HUES64 (cell line): Measurements from ENCODE around the gene SIK2.
"Not testable (repeated sequence)": the region's sequence is repeated elsewhere in the genome, so short reads cannot be mapped to it uniquely, and the experiment has no call there.

ENCODE experiments used
- H3K27ac ChIP-seq: 2 replicates; pipeline ENCODE4 v1.7.0; 2013; ENCODE audit warnings: low read depth, low read length, inconsistent platforms
- H3K27me3 ChIP-seq: 2 replicates; pipeline ENCODE4 v1.6.1; 2013; ENCODE audit warnings: mild to moderate bottlenecking, low read length; ENCODE audit not compliant: insufficient read depth
- H3K36me3 ChIP-seq: 2 replicates; pipeline ENCODE4 v1.6.1; 2013; ENCODE audit warnings: mild to moderate bottlenecking, low read length; ENCODE audit not compliant: insufficient read depth
- H3K4me1 ChIP-seq: 2 replicates; pipeline ENCODE4 v1.6.1; 2013; ENCODE audit warnings: mild to moderate bottlenecking, low read length, moderate library complexity; ENCODE audit not compliant: insufficient read depth
- H3K4me3 ChIP-seq: 2 replicates; pipeline ENCODE4 v1.5.1; 2013; ENCODE audit warnings: mild to moderate bottlenecking, low read length, moderate library complexity
- H3K9ac ChIP-seq: 2 replicates; pipeline ENCODE4 v1.6.1; 2013; ENCODE audit warnings: mild to moderate bottlenecking, low read depth, low read length
- H3K9me3 ChIP-seq: 2 replicates; pipeline ENCODE4 v1.6.1; 2013; ENCODE audit warnings: low read depth, low read length; ENCODE audit not compliant: insufficient read depth
- whole genome bisulfite sequencing: fragments of 150-250, 120-280 bp; methylation state at CpG from one replicate; pipeline ENCODE4 v1.1.7; 2013; ENCODE audit warnings: missing lambda C conversion rate; 5-methylcytosine and 5-hydroxymethylcytosine counted together

The SIK2 gene

GRCh38 chr11:111639226-111639925 lies 37.1 kb downstream of the SIK2 start:
- WGBS, result 100% methylated on average over 1 of the region's 1 CpG

GRCh38 chr11:111641339-111642015 lies 39.2 kb downstream of the SIK2 start:
- WGBS, result 100% methylated on average over 2 of the region's 2 CpGs
- H3K36me3 ChIP-seq, result no peaks in the 10 kb centered on the region
- H3K9ac ChIP-seq, result no peak overlapping the region

More at GRCh38 chr11:111639226-111639925, 37.1 kb downstream of the SIK2 start:
- H3K27ac ChIP-seq, result no peak overlapping the region
- H3K36me3 ChIP-seq, result no peaks in the 10 kb centered on the region
- H3K27me3 ChIP-seq, result no peaks in the 10 kb centered on the region
- no peaks in the 10 kb centered on the region for H3K9me3 ChIP-seq
- H3K9ac ChIP-seq, result no peak overlapping the region
- no peak overlapping the region for H3K4me3 ChIP-seq
- peaks cover 49% of the 10 kb centered on the region for H3K4me1 ChIP-seq

DNA sequence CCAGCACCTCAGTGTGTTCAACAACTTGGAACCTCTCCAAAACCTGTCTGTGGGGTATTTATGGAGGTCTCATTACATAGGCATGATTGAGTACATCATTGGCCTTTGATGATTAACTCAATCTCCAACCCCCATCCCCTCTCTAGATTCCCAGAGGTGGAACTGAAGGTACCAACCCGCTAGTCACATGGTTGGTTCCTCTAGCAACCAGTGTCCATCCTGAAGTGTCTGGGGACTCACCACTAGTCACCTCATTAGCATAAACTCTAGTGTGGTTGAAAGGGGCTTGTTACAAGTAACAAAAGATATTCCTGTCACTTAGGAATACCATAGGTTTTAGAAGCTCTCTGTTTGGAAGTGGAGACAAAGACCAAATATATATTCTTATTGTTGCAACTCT lies 40.3 kb downstream of the SIK2 start:
- 100% methylated on average over 1 of the region's 1 CpG for WGBS
- Histone ChIP-seq H3K4me1 (peaks cover 25% of the 10 kb centered on the region), H3K27me3 (no peaks in the 10 kb centered on the region), H3K27ac (no peak overlapping the region), H3K36me3 (no peaks in the 10 kb centered on the region), H3K9me3 (no peaks in the 10 kb centered on the region), H3K4me3 (no peak overlapping the region), H3K9ac (no peak overlapping the region)

More at GRCh38 chr11:111641339-111642015, 39.2 kb downstream of the SIK2 start:
- Histone ChIP-seq H3K27ac (no peak overlapping the region), H3K27me3 (no peaks in the 10 kb centered on the region), H3K9me3 (no peaks in the 10 kb centered on the region), H3K4me3 (no peak overlapping the region), H3K4me1 (peaks cover 30% of the 10 kb centered on the region)

- H3K36me3 ChIP-seq, result no peaks in the 10 kb centered on the region
- 95% methylated on average over 1 of the region's 1 CpG for WGBS
- H3K27ac ChIP-seq, result no peak overlapping the region
These were observed 42.7 kb downstream of the SIK2 start for GRCh38 chr11:111644922-111645321.

GRCh38 chr11:111645657-111646316 lies 43.5 kb downstream of the SIK2 start:
- Histone ChIP-seq H3K27ac (no peak overlapping the region), H3K9ac (no peak overlapping the region), H3K27me3 (no peaks in the 10 kb centered on the region), H3K4me3 (no peak overlapping the region), H3K4me1 (no peaks in the 10 kb centered on the region; the same call in 1 of the 2 replicates), H3K36me3 (no peaks in the 10 kb centered on the region), H3K9me3 (no peaks in the 10 kb centered on the region)
- 94% methylated on average over 8 of the region's 9 CpGs for WGBS

More at GRCh38 chr11:111644922-111645321, 42.7 kb downstream of the SIK2 start:
- H3K4me1 ChIP-seq, result peaks cover 5% of the 10 kb centered on the region
- no peaks in the 10 kb centered on the region for H3K27me3 ChIP-seq
- H3K9me3 ChIP-seq, result no peaks in the 10 kb centered on the region
- no peak overlapping the region for H3K4me3 ChIP-seq
- no peak overlapping the region for H3K9ac ChIP-seq

DNA sequence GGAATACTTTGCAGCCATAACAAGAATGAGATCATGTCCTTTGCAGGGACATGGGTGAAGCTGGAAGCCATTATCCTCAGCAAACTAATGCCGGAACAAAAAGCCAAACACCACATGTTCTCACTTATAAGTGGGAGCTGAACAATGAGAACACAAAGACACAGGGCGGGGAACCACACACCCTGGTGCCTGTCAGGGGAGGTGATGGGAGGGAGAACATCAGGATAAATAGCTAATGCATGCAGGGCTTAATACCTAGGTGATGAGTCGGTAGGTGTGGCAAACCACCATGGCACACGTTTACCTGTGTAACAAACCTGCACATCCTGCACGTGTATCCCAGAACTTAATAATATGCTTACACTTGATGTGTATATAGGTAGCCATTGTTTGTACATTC lies 49.1 kb downstream of the SIK2 start:
- not testable (repeated sequence) for H3K4me1 ChIP-seq, H3K36me3 ChIP-seq, H3K9ac ChIP-seq, H3K27me3 ChIP-seq, H3K27ac ChIP-seq, H3K4me3 ChIP-seq, H3K9me3 ChIP-seq
- 89% methylated on average over 3 of the region's 5 CpGs for WGBS

DNA sequence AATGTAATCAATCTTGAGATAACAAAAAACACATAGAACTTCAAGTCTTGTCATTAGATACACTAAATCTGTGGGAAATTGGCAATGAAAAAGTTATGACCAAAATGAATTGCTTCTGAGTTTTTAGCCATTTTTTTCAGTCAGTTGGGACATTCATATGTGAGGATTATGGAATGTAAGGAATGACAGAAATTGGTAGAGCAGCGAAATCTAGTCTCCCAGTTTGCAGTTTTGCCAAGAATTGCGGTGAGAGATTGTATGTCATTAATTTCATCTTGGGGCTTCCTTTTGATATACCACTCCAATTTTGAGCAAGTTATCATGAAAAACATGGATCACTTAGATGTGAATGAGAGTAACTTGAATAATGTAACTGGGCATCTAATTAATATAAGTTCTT lies 49.9 kb downstream of the SIK2 start:
- WGBS, result 92% methylated on average over 2 of the region's 2 CpGs
- Histone ChIP-seq H3K36me3 (no peaks in the 10 kb centered on the region), H3K27me3 (no peaks in the 10 kb centered on the region), H3K27ac (no peak overlapping the region), H3K4me3 (no peak overlapping the region), H3K9me3 (no peaks in the 10 kb centered on the region), H3K9ac (no peak overlapping the region), H3K4me1 (no peaks in the 10 kb centered on the region; the same call in 1 of the 2 replicates)

DNA sequence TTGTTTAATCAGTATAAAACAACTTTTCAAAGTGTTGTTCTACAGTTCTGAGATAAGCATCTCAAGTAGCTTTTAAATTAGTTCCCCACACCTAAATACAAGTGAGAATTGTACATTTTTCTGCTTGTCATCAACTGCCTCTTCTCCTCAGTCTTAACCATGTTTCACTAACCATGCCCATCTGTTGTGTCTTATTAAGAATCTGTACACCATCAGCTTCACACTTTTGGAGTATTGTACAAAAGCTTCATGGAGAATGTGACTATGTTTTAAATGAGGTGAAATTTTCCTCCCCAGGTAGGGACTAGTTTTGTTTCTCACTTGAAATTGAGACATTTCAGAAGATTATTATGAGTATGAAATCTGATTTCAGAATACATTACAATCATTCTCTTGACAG lies 52.4 kb downstream of the SIK2 start:
- Histone ChIP-seq H3K4me3 (no peak overlapping the region), H3K27me3 (no peaks in the 10 kb centered on the region), H3K9me3 (no peaks in the 10 kb centered on the region), H3K9ac (no peak overlapping the region), H3K4me1 (peaks cover 6% of the 10 kb centered on the region), H3K36me3 (no peaks in the 10 kb centered on the region), H3K27ac (no peak overlapping the region)

- Histone ChIP-seq H3K27ac (no peak overlapping the region), H3K36me3 (no peaks in the 10 kb centered on the region), H3K27me3 (no peaks in the 10 kb centered on the region), H3K9ac (no peak overlapping the region), H3K4me1 (peaks cover 8% of the 10 kb centered on the region), H3K4me3 (no peak overlapping the region), H3K9me3 (no peaks in the 10 kb centered on the region)
- 94% methylated on average over 5 of the region's 5 CpGs for WGBS
These were observed 53.7 kb downstream of the SIK2 start for GRCh38 chr11:111655924-111656323.

- not testable (repeated sequence) for H3K27ac ChIP-seq, H3K9me3 ChIP-seq, H3K4me3 ChIP-seq, H3K4me1 ChIP-seq, H3K36me3 ChIP-seq, H3K9ac ChIP-seq, H3K27me3 ChIP-seq
- 88% methylated on average over 8 of the region's 8 CpGs for WGBS
These were observed 55.7 kb downstream of the SIK2 start for GRCh38 chr11:111657905-111658304.

DNA sequence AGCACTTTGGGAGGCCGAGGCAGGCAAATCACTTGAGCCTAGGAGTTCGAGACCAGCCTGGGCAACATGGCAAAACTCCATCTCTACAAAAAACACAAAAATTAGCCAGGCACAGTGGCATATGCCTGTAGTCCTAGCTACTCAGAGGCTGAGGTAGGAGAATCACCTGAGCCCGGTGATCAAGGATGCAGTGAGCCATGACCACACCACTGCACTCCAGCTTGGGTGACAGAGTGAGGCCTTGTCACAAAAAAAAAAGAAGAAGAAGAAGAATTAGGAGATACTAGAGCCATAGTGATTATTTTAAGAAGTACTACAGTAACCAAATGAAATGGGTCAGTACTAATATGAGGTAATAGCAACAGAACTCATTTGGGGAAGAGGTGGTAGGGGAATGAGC lies 56.2 kb downstream of the SIK2 start:
- not testable (repeated sequence) for H3K27me3 ChIP-seq, H3K27ac ChIP-seq, H3K9me3 ChIP-seq, H3K4me1 ChIP-seq, H3K36me3 ChIP-seq, H3K9ac ChIP-seq, H3K4me3 ChIP-seq
- WGBS, result 95% methylated on average over 3 of the region's 3 CpGs
